HG03378 (cell line): ENCODE data around the gene CRADD.
"Not testable (repeated sequence)": the region's sequence is repeated elsewhere in the genome, so short reads cannot be mapped to it uniquely, and the experiment has no call there.

Experiments used
- ATAC-seq: cut with Tn5 transposase; IDR thresholded peaks from one replicate; pipeline ENCODE4 v1.9.1; 2021; ENCODE audit warnings: mild to moderate bottlenecking, moderate library complexity; ENCODE audit not compliant: unreplicated experiment

Gene CRADD

DNA sequence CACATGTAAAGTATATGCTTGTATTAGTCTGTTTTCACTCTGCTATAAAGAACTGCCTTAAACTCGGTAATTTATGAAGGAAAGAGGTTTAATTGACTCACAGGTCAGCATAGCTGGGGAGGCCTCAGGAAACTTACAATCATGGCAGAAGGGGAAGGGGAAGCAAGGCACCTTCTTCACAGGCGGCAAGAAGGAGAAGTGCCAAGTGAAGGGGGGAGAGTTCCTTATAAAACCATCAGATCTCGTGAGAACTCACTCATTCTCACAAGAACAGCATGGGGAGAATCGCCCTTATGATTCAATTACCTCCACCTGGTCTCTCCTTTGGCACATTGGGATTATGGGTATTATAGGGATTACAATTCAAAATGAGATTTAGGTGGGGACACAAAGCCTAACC is 241.7 kb downstream of the CRADD start:
- ATAC-seq = no peak

DNA sequence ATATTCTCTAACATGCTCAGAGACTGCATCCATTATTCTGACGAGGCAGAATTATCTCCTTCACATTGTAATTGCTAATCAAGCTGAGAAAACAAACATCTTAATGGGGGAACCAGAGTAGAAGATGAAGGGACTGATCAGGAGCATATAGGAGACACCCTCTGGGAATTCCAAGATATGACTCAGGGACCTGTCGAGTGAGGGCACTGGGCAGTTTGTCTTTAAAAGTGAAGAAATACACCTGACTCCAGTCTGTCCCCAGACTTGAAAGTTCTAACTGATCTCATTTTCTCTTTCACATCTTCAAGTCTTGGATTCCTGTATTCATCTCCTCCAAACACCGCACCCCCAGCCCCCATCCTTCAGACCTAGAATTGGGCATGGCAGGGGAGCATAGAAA is 244.3 kb downstream of the CRADD start:
- ATAC-seq = no peak

DNA sequence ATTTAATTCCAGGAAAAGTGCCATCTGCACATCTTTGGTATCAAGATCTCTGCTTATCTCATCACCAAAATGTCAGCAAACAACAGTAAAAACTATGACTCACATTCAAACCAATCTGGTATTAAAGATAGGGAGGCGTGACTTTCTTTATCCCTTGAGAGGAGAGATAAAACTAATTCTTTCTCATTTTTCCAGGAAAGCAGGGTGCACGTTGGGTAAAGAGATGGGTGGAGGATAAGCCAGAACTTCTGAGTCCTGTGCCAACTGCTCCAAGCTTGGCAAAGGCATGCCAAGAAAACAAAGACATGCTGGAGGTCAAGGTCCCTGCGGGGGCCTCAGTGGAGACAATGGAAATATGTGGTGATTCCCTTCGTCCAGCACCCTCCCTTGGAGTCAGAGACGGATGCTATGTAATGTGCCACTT is 245.4 kb downstream of the CRADD start:
- no peak for ATAC-seq

DNA sequence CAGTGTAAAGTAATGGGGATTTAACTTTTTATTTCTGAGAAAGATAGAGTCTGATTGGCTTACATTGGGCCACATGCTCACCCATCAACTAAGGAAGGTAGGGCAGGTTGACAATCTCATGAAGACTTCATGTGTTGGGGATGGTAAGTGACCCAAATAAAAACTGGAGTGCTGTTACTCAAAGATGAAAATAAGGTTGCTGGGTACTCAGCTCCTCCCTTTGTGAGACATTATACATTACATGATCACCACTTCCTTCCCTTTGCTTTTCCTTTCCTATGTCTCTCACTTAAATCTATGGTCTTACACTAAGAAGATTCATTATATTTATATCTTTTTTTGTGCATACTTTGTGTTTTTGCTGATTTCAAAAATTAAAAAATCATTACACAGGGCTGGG is 247.2 kb downstream of the CRADD start:
- no peak for ATAC-seq

DNA sequence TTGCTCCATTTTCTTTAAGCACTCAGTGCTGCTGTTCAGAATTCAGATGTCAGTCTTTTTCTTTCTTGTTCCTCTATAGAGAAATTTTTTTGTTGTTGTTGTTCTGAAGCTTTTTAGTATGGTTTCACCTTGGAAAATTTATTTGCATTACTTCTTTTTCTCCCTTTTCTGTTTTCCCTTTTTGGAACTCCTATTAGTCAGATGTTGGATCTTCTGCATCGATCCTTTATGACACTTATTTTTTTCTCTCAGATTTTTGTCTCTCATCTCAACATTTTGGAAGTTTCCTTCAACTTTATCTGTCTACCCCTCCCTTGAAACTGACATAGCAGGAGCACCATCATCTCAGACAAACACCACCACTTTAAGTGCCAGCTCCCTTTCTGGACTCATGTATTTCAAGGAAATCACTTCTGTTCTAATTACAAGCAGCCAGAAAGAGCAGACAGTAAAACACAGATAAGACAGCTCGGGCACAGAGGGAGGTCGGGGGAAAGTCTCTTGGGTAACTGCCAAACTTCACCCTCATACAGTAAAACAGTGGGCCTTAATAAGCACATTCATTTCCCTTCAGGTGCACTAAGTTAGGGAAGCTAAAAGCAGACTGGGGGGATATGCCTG is 248.5 kb downstream of the CRADD start:
- ATAC-seq = no peak

DNA sequence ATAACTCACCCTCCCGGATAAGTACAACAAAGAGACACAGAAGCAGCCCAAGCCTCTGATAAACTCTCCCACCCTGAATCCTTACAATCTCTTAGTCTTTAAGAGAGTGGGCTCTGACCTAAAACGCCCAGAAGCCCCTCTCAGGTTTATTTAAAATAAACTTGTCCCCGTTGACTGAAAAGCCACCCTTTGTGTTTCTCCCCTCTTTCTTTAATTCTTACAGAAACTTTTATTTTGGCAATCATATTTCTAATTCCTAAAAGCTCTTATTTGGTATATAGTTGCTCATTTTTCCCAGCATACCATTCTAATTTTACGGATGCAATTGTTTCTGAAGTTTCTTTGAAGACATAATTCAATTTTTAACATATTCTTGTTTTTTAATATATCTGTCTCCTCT is 249.1 kb downstream of the CRADD start:
- no peak for ATAC-seq

DNA sequence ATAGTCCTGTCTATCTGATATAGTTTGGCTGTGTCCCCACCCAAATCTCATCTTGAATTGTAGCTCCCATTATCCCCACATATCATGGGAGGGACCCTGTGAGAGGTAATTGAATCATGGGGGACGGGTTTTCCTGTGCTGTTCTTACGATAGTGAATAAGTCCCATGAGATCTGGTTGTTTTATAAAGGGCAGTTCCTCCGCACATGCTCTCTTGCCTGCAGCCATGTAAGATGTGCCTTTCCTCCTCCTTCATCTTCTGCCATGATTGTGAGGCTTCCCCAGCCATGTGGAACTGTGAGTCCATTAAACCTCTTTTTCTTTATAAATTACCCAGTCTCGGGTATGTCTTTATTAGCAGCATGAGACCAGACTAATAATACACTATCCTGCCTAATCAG is 251.9 kb downstream of the CRADD start:
- not testable (repeated sequence) for ATAC-seq

DNA sequence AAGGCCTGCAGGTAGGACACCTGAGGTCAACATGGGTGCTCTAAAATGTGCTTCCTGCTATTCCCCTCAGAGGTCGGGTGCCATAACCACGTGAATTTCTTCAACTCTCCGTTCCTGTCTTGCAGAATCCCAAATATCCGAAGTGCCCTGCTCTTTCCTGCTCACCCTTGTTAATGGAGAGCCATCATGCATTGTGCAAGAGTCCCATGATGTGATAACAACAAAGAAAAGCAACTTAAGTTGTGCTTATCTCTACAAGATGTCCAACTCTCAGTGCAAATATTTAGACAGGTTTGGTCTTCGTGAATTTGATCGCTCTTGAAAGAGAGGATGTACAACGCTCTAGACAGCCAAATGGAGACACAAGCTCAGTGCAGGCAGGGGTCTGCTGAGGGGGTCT is 260.6 kb downstream of the CRADD start:
- no peak for ATAC-seq

DNA sequence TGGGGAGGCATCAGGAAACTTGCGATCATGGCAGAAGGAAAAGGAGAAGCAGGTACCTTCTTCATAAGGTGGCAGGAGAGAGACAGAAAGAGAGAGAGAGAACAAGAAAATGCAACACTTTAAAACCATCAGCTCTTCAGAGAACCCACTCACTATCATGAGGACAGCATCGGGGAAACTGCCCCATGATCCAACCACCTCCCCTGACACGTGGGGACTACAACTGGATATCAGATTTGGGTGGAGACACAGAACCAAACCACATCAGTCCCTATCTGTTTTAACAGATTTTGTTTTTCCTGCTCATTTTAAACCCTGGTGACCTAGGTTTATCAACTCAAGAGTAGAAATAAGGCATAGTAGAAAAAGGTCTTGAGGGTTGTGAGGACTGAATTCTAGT is 261.1 kb downstream of the CRADD start:
- no peak for ATAC-seq

DNA sequence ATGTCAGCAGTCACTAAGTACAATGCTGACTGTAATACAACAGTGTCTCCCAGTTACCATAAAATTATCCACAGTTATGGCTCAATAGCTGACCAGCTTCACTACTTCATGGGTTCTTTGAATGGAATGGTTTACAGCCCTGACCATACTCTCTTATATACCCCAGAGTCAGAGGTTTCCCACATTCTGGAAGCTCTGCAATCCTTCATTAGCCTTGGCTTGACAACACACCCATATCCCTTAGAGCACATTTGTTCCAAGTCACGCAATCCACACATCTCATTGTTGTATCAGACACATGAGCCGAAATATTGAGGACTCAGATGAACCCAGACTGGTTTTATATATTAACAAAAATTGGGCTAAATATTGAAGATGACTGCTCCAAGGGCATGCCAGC is 261.8 kb downstream of the CRADD start:
- no peak for ATAC-seq

DNA sequence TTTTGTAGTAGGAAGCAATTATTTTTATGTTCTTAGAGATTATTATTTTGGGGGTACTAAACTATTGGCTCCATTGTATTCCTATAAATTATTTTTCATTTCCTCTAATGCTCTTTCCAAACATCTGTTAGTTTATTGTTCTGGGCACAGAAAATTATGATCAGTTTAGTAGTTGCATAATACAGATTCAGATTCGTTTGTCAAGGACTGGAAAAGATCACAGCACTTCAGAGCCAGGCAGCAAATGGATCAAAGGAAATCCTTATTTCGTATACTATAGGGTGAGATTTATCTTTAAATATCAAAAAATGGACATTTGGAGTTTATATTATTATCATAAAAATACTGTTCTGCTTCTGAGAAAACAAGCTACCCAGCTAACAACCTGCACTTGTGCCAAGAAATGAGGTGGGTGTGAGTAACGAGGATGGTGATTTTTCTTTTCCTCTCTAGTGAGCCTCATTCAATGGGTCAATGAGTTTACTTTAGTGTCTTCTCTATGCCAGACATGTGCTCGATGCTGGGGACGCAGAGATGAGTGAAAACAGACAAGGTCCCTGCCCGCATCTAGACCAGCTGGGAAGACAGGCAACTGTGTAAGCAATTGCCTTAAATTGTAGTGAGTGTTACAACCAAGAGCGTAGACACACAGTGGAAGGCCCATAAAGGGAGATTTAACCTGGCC is 262.6 kb downstream of the CRADD start:
- ATAC-seq = no peak

DNA sequence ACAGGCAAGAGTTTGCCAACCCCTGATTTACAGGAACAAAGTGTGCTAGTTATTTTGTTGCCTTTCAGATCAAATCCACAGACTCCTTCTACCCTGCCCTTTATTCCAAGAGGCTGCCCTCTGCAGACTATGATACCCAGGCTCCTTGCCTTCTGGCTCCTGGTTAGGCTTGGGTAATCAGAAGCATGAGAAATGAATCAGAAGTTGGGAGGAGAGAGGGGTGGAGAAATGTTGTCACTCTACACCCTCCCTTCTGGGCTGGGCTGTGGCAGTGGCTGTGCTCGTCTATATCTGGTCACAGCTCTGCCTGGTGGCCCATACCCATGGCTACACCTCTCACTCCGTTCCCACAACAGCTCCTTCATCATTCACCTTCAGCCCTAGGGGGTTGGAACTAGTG is 266.6 kb downstream of the CRADD start:
- no peak for ATAC-seq

DNA sequence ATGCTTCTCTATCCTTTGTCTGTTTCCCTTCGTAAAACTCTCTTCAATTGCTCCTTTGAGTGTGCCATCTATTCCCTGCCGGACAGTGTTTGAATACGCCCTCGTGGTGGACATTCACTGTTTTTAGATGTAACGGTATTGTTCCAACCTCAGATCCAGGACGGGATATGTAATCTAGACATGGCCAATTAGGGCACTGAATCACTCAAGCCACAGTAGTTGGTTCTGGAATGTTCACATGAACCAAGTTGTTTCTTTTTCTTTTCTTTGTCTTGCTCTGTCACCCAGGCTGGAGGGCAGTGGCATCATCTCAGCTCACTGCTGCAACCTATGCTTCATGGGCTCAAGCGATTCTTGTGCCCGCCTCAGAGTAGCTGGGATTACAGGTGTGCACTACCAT is 267.0 kb downstream of the CRADD start:
- ATAC-seq = no peak
